ENCODE data around the gene IGF1.
A peak's percentile ranks its signal among the peaks of the same experiment; 100 is the strongest.

- TF ChIP-seq BHLHE40 (IDR thresholded peaks at IDR 0.05; ENCODE audit: borderline replicate concordance in 1 of 2, low read depth in 2 of 2, low read length in 1 of 2) (peak; percentile 40 to 57; a peak in 2 of 4 replicates), TAF1 (IDR thresholded peaks at IDR 0.05; ENCODE audit: borderline replicate concordance, low read depth, low read length) (no peak), FOXM1 (IDR thresholded peaks at IDR 0.05; ENCODE audit: low read depth, low read length) (no peak), CTCF (IDR thresholded peaks at IDR 0.05 in 2 of 3, conservative IDR thresholded peaks at IDR 0.05 in 1 of 3; ENCODE audit: control insufficient read depth in 2 of 3, extremely low read depth in 1 of 3, insufficient read depth in 1 of 3, low read depth in 3 of 3, low read length in 3 of 3) (no peak), SREBF1 (IDR thresholded peaks at IDR 0.05; ENCODE audit: low read length) (no peak), SP1 (IDR thresholded peaks at IDR 0.05; ENCODE audit: low read depth, low read length) (no peak), SMAD1 (IDR thresholded peaks at IDR 0.05; ENCODE audit: low read depth, partially characterized antibody) (no peak), TCF12 (IDR thresholded peaks at IDR 0.05; ENCODE audit: low read depth, low read length) (no peak), POLR2A (IDR thresholded peaks at IDR 0.05; ENCODE audit: low read depth, low read length) (no peak), POLR2AphosphoS2 (IDR thresholded peaks at IDR 0.05; ENCODE audit: low read depth, low read length) (no peak), MYB (IDR thresholded peaks at IDR 0.05; ENCODE audit: borderline replicate concordance, low read depth, low read length) (no peak)
Observed at GRCh38 chr12:102408487-102409297, 71.7 kb downstream of the IGF1 start.
